Stimulated activated CD8-positive, alpha-beta memory T cell treated with anti-CD3 and anti-CD28 coated beads, Interleukin-7, amount 100 ng/mL, for 24 hours (primary cell): ENCODE measurements around the gene DNAJC5.
"Not testable (repeated sequence)": the region's sequence is repeated elsewhere in the genome, so short reads cannot be mapped to it uniquely, and the experiment has no call there.

Source experiments
- DNase-seq: peaks from one replicate; pipeline ENCODE4 v3.0.0-alpha.2; 2020; ENCODE audit warnings: low read depth

The DNAJC5 gene

DNA sequence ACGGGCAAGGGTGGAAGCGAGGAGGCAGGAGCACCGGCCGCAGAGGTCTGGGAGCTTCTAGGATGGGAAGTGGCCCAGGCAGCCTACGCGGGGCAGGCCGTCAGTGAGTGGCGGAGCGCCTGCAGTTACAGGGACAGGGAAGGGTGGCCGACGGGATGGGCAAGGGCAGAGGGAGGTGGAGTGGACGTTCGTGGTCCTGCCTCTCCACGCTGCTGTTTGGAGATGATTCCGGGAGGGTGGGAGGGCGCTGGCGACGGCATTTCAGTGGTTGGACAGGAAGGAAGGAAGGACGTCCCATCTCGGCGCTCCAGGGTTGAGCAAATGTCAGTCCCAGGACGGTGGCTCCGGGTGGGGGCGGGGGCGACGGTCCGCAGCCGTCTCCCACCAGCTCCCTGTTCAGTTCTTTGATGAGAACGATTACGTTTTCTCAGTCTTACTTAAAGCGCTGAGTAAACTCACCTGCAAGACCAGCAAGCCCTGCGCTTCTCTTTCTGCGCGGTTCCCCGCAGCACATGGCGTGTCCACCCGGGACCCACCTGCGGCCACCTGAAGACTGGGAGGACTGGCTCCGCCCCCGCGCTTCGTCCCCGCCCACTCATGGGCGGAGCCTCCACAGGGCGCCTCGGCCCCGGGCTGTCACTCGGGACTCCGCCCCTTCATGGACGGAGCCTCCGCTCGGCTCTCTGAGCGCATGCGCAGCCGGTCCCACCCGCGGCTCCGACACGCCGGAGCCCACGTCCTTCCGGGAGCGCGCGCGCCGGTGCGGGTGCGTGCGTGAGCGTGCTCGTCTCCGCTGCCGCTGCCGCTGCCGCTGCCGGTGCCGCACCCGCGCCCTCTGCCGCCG, at the start of gene DNAJC5:
Gene DNAJC5 (plus strand): TSS at position 769 of the 844 bp plus-strand sequence. CDS start 33,220 bp downstream, outside the sequence.
- DNase-seq: peak; percentile 77

DNA sequence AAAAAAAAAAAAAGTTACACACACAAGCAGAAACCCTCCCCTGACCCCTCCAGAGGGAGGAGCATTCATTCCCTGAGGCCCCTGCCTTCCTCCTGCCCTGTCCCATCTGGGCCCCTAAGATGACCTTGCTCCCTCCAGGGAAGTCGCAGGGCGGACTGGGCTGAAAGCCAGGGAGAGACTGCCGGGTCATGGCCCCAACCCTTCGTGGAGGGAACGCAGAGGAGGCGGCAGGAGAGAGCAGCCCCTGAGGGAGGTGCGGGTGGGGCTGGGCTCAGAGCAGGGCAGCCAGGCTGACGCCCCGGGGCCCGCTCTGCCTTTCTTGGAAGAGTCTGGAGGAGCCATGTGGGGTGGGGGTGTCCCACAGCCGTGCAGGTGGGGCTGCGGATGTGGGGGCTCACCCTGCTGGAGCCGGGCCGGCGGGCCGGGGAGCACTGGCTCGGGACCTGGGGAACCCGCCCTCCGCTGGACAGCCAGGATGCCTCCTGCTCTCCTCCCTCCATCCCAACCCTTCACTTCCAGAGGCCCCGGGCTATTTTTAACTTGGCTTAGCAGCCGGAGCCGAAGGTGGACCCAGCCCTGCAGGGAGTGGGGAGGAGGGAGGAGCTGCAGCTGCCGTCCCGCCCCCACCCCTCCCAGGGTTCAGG, 48.7 kb upstream of the DNAJC5 start:
- no peak for DNase-seq

GRCh38 chr20:63846888-63847236, 48.1 kb upstream of the DNAJC5 start:
- no peak for DNase-seq

DNA sequence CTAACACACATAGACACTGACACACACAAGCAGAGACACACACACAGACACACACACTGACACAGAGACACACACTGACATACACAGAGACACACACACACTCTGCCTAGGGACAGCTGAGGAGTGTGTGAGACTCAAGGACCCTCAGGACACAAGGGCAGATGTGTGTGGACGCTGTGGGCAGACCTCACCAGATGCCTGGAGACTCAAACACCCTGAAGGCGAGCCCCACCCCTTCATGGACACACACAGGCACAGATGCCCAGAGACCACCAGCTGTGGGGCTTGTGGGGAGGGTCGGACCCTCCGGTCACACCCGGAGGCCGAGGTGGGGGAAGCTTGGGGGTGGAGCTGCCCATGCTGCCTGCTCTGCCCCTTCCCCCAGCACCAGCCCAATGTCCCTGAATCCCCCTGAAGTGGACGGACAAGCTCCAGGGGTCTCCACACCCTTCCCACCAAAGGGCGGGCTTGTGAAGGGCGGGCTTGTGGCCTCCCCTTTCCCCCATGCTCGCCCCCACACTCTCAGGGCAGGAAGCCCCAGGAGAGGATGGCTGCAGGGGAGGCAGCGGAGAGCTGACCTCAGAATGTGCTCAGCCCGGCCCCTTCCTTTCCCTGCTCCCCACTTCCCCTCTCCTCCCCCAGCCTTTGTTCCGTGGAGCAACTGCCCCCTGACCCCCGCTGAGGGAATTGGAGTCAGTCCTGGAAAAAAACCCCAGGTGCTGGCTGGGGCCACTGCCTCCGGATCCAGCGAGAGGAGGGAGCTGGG, 47.5 kb upstream of the DNAJC5 start:
- no peak for DNase-seq

GRCh38 chr20:63848003-63848911, 46.7 kb upstream of the DNAJC5 start:
- no peak for DNase-seq

- no peak for DNase-seq
Observed at GRCh38 chr20:63850689-63851547, 44.0 kb upstream of the DNAJC5 start.

DNA sequence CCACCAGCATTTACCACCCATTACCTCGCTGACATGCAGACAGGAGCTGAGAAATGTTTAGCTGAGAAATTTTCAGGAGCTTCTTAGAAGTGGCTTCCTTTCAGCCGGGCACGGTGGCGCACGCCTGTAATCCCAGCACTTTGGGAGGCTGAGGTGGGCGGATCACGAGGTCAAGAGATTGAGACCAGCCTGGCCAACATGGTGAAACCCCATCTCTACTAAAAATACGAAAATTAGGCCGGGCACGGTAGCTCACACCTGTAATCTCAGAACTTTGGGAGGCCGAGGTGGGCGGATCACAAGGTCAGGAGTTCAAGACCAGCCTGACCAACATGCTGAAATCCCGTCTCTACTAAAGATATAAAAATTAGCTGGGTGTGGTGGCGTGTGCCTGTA, 43.4 kb upstream of the DNAJC5 start:
- DNase-seq: not testable (repeated sequence)

DNA sequence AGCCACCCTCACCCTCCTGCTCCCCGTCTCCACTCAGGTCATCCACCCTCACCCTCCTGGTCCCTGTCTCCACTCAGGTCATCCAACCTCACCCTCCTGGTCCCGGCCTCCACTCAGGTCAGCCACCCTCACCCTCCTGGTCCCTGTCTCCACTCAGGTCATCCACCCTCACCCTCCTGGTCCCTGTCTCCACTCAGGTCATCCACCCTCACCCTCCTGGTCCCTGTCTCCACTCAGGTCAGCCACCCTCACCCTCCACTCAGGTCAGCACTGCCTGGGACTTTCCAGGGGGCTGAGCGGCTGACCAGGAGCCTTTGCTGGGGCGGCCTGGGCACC, 41.2 kb upstream of the DNAJC5 start:
- not testable (repeated sequence) for DNase-seq

GRCh38 chr20:63854069-63854765, 40.7 kb upstream of the DNAJC5 start:
- DNase-seq: no peak

- DNase-seq: no peak
Observed at GRCh38 chr20:63854766-63855362, 40.1 kb upstream of the DNAJC5 start.

DNA sequence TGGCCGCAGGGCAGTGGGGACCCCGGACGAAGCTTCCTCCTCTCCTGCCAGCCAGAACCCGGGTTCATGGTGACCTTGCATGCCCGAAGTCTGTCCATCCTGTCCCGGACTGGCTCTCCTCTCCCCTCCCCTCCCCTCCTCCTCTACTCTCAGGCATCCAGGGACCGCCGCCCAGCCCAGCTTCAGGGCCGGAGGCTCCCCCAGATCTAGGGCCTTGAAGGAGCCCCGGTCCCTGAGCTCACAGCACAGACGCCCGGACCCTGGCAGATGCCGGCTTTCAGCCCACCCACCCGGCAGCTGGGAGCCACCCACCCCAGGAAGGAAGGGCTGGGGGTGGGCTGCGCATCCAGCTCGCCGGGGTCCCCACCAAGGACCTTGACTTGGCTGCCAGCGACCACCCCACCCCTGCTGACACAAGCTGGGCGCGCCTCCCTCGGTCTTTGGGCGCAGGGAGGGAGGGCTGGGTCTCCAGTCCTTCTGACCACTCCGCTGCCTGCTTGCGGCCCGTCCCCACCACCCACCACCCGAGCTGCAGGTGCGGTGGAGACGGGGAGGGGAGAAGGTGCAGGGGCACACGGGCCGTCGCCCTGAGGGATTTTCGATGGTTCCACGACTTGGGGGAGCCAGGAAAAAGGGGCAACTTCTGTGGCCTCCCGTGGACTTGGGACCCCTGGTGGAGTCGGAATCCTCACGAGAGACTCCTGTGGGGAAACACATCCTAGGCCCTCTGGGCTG, 39.4 kb upstream of the DNAJC5 start:
- DNase-seq: no peak

DNA sequence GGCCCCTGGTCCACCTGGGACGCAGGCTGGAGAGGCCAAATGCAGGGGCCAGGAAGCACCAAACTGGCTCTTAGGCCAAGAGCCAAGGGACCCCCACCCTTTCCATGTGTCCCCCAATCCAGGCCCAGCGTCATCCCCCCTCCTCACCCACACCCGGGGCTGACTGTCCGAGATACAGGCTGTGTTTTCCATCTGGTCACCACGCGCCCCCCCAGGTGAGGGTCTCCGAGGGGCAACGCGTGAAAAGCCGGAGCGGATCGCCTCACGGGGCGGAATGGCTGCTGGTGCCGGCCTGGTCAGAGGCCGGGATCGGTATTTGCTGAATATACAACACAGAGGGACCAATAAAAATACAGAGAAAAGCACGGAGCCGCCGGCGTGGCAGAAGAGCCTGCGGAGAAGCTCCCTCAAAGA, 38.8 kb upstream of the DNAJC5 start:
- no peak for DNase-seq

GRCh38 chr20:63857764-63858392, 37.0 kb upstream of the DNAJC5 start:
- no peak for DNase-seq

- DNase-seq: no peak
Observed at GRCh38 chr20:63858393-63859165, 36.3 kb upstream of the DNAJC5 start.

- no peak for DNase-seq
Observed at GRCh38 chr20:63859166-63859699, 35.7 kb upstream of the DNAJC5 start.

GRCh38 chr20:63860325-63861051, 34.4 kb upstream of the DNAJC5 start:
- no peak for DNase-seq

- no peak for DNase-seq
Observed at GRCh38 chr20:63861365-63861934, 33.5 kb upstream of the DNAJC5 start, which contains the start of gene ABHD16B. TSS of gene ABHD16B (plus strand) at chr20:63861498. CDS start at chr20:63861541, 43 bp downstream.
